ENCODE measurements around the gene STIP1. TPM values are rescaled to one million over a fixed set of nuclear protein-coding genes. Genes with fewer than 3 reads are reported as not detected.
A peak's percentile ranks its signal among the peaks of the same experiment; 100 is the strongest.

Gene STIP1
- total RNA-seq, 1 donor from 2014 or later, result 201 TPM

GRCh38 chr11:64198511-64198910, 12.5 kb downstream of the STIP1 start:
- no peak for DNase-seq (ENCODE audit: low read depth)

GRCh38 chr11:64201543-64201942, 15.6 kb downstream of the STIP1 start:
- no peak for DNase-seq (ENCODE audit: low read depth)

GRCh38 chr11:64202992-64203391, 17.0 kb downstream of the STIP1 start:
- DNase-seq (ENCODE audit: low read depth), result no peak

GRCh38 chr11:64203421-64204079, 17.6 kb downstream of the STIP1 start:
- DNase-seq (ENCODE audit: low read depth), result no peak

GRCh38 chr11:64204080-64204440, 18.1 kb downstream of the STIP1 start:
- DNase-seq (ENCODE audit: low read depth), result no peak

- peak; percentile 85 for DNase-seq (ENCODE audit: low read depth)
These were observed 18.6 kb downstream of the STIP1 start for GRCh38 chr11:64204464-64204989.

GRCh38 chr11:64206457-64207255, 20.7 kb downstream of the STIP1 start, which contains the start of gene FERMT3:
Gene FERMT3 (plus strand): TSS chr11:64206721. CDS start chr11:64207365, 644 bp downstream.
- no peak for DNase-seq (ENCODE audit: low read depth)

- no peak for DNase-seq (ENCODE audit: low read depth)
These were observed 21.5 kb downstream of the STIP1 start for GRCh38 chr11:64207256-64208085.

- DNase-seq (ENCODE audit: low read depth), result no peak
These were observed 22.3 kb downstream of the STIP1 start for GRCh38 chr11:64208086-64208795.

GRCh38 chr11:64208796-64209562, 23.0 kb downstream of the STIP1 start:
- no peak for DNase-seq (ENCODE audit: low read depth)

- DNase-seq (ENCODE audit: low read depth), result no peak
These were observed 23.5 kb downstream of the STIP1 start for GRCh38 chr11:64209563-64209843.

- no peak for DNase-seq (ENCODE audit: low read depth)
These were observed 24.5 kb downstream of the STIP1 start for GRCh38 chr11:64210301-64211020.

- DNase-seq (ENCODE audit: low read depth), result no peak
These were observed 25.4 kb downstream of the STIP1 start for GRCh38 chr11:64211181-64211872.

GRCh38 chr11:64216879-64217278, 30.9 kb downstream of the STIP1 start:
- no peak for DNase-seq (ENCODE audit: low read depth)

GRCh38 chr11:64218628-64219353, 32.8 kb downstream of the STIP1 start:
- no peak for DNase-seq (ENCODE audit: low read depth)

GRCh38 chr11:64219354-64219684, 33.3 kb downstream of the STIP1 start:
- no peak for DNase-seq (ENCODE audit: low read depth)

- DNase-seq (ENCODE audit: low read depth), result no peak
These were observed 33.8 kb downstream of the STIP1 start for GRCh38 chr11:64219755-64220154.

- no peak for DNase-seq (ENCODE audit: low read depth)
These were observed 34.3 kb downstream of the STIP1 start for GRCh38 chr11:64220271-64220670.

- no peak for DNase-seq (ENCODE audit: low read depth)
These were observed 34.8 kb downstream of the STIP1 start for GRCh38 chr11:64220798-64221197.

Measured in renal cortical epithelial cell (primary cell).